Type B pancreatic cell (in vitro differentiated cells): ENCODE results near the gene GMDS. TPM values are rescaled to one million over a fixed set of nuclear protein-coding genes. Genes with fewer than 3 reads are reported as not detected.

Experiments
- DNase-seq: peaks from one replicate; pipeline ENCODE4 v3.0.0; 2021; ENCODE audit warnings: mixed read lengths; ENCODE audit not compliant: unreplicated experiment; ENCODE audit errors: extremely low spot score
- H3K27ac Mint-ChIP-seq: 2 replicates; pipeline ENCODE4 v1.8.0; 2021; ENCODE audit warnings: mild to moderate bottlenecking, mixed read lengths
- H3K27me3 Mint-ChIP-seq: 2 replicates; pipeline ENCODE4 v1.8.0; 2021; ENCODE audit warnings: mixed read lengths
- H3K36me3 Mint-ChIP-seq: 2 replicates; pipeline ENCODE4 v1.8.0; 2021; ENCODE audit warnings: mixed read lengths
- H3K4me1 Mint-ChIP-seq: one replicate; pipeline ENCODE4 v1.8.0; 2021; ENCODE audit warnings: mixed read lengths; ENCODE audit not compliant: unreplicated experiment
- H3K4me3 Mint-ChIP-seq: 2 replicates; pipeline ENCODE4 v1.8.0; 2021; ENCODE audit warnings: mild to moderate bottlenecking, mixed read lengths
- H3K9me3 Mint-ChIP-seq: 2 replicates; pipeline ENCODE4 v1.8.0; 2021; ENCODE audit warnings: mixed read lengths
- CTCF ChIP-seq: fragments of 200-600 bp; sonication (generic); conservative IDR thresholded peaks from 2 replicates; pipeline ENCODE4 v1.5.0; 2021; ENCODE audit warnings: antibody characterized with exemption, mild to moderate bottlenecking
- total RNA-seq: library from RNA; stranded (reverse); gene quantifications from 2 replicates; pipeline ENCODE4 v1.2.1, GENCODE V29; 2021; ENCODE audit warnings: low replicate concordance

Gene GMDS
- total RNA-seq, 1 donor from 2014 or later = 41.3 TPM

- no peaks in the 10 kb centered on the region for H3K36me3 Mint-ChIP-seq
- H3K4me3 Mint-ChIP-seq = no peak overlapping the region
- H3K27me3 Mint-ChIP-seq = no peaks in the 10 kb centered on the region
- H3K9me3 Mint-ChIP-seq = peaks cover 5% of the 10 kb centered on the region
- no peak overlapping the region for H3K27ac Mint-ChIP-seq
- peaks cover 5% of the 10 kb centered on the region for H3K4me1 Mint-ChIP-seq
- TF ChIP-seq CTCF = no peak
- DNase-seq = no peak
Measured at GRCh38 chr6:2205396-2205795, 40.0 kb downstream of the GMDS start.

DNA sequence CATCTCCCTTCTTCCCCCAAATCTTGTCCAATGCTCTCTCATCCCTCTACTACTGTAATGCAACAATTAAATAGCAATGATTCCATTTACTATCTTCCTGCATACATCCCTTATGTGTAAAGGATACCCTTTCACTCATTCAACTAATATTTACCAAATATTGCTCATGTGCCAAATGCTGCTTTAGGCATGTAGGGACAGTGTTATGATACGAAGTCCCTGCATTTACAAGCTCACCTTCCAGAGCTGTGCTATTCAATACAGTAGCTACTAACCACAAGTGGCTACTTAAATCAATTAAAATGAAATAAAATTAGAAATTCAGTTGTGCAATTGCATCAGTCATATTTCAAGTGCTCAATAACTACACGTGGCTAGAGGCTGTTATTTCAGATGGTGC is 41.1 kb downstream of the GMDS start:
- Mint-ChIP-seq H3K27ac (no peak overlapping the region), H3K9me3 (peaks cover 5% of the 10 kb centered on the region), H3K4me3 (no peak overlapping the region), H3K36me3 (no peaks in the 10 kb centered on the region), H3K4me1 (peaks cover 5% of the 10 kb centered on the region), H3K27me3 (no peaks in the 10 kb centered on the region)
- no peak for TF ChIP-seq CTCF
- DNase-seq = no peak

- Mint-ChIP-seq H3K4me3 (no peak overlapping the region), H3K36me3 (no peaks in the 10 kb centered on the region), H3K27me3 (no peaks in the 10 kb centered on the region), H3K9me3 (peaks cover 5% of the 10 kb centered on the region), H3K27ac (no peak overlapping the region), H3K4me1 (peaks cover 2% of the 10 kb centered on the region)
- no peak for DNase-seq
- no peak for TF ChIP-seq CTCF
Measured at GRCh38 chr6:2203264-2203663, 42.1 kb downstream of the GMDS start.

GRCh38 chr6:2197984-2198383 is 47.4 kb downstream of the GMDS start:
- H3K4me1 Mint-ChIP-seq = peaks cover 7% of the 10 kb centered on the region

GRCh38 chr6:2197177-2197671 is 48.2 kb downstream of the GMDS start:
- TF ChIP-seq CTCF = no peak
- H3K27ac Mint-ChIP-seq = no peak overlapping the region
- DNase-seq = no peak

More at GRCh38 chr6:2197984-2198383, 47.4 kb downstream of the GMDS start:
- Mint-ChIP-seq H3K4me3 (no peak overlapping the region), H3K9me3 (no peaks in the 10 kb centered on the region), H3K27ac (no peak overlapping the region), H3K36me3 (no peaks in the 10 kb centered on the region), H3K27me3 (no peaks in the 10 kb centered on the region)
- no peak for DNase-seq
- TF ChIP-seq CTCF = no peak

More at GRCh38 chr6:2197177-2197671, 48.2 kb downstream of the GMDS start:
- H3K36me3 Mint-ChIP-seq = no peaks in the 10 kb centered on the region
- H3K4me3 Mint-ChIP-seq = no peak overlapping the region
- H3K27me3 Mint-ChIP-seq = no peaks in the 10 kb centered on the region
- H3K9me3 Mint-ChIP-seq = no peaks in the 10 kb centered on the region
- H3K4me1 Mint-ChIP-seq = peaks cover 7% of the 10 kb centered on the region
